EH (cell line): ENCODE measurements around the gene FYN.

ENCODE experiments used
- DNase-seq: peaks from one replicate; pipeline ENCODE4 v3.0.0-alpha.2; 2015; ENCODE audit warnings: low read depth

The FYN gene

DNA sequence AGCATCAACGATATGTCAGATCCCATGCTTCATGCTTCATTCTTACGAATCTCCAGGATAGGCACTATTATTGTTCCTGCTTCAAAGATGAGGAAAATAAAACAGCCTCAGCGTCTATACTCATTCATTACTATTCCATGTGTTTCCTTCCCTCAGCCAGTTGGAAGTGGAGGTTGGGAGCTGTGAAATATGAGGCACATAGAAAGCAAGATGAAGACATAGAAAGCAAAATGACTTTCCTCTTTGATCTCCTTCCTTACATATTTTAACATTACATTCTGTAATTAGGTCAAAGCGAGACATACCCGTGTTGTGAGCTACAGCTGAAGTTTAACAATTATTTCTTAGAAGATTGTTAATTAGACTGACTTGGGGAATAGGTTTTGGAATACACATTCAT is 125.4 kb downstream of the FYN start:
- DNase-seq: no peak

DNA sequence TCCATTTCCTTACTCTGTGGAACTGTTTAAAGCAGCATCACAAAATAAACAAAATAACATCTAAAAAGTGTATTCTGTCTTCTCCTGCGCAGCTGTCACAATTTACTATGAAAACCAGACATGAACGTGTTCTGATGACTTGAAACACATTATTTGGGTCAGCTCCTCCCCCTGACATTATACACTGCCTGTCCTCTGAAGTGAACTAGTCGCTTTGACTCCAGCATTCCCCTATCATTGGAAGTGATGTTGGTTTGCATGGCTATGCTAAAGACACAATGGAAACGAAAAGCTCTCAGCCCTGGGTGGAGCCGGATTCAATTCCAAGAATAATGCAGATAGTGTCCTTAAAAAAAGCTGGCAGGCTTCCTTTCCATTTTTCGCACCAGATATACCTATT is 125.9 kb downstream of the FYN start:
- DNase-seq: no peak

- no peak for DNase-seq
Observed at GRCh38 chr6:111746983-111747382, 126.3 kb downstream of the FYN start.

DNA sequence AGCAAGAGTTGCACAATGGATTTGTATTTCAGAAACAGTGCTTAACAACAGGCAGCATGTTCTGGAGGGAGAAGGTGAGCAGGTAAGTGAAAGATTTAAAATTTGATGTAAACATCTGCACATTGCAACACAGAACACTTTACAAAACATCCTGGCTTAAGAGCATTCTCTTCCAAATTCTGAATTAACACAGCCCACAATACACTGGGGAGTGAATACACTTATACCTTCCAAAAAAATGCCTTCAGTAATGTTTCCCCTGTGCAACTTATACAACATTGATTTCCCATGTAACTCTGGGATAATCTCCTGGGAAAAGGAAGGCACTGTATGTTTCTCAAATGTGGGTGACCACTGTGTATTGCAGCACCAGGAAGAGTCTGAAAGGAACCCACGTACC is 127.6 kb downstream of the FYN start:
- DNase-seq: no peak

- no peak for DNase-seq
Observed at GRCh38 chr6:111745186-111745585, 128.1 kb downstream of the FYN start.

GRCh38 chr6:111743862-111744692 is 129.2 kb downstream of the FYN start:
- DNase-seq: no peak

- no peak for DNase-seq
Observed at GRCh38 chr6:111743360-111743759, 129.9 kb downstream of the FYN start.

GRCh38 chr6:111741177-111741952 is 131.9 kb downstream of the FYN start:
- DNase-seq: no peak

DNA sequence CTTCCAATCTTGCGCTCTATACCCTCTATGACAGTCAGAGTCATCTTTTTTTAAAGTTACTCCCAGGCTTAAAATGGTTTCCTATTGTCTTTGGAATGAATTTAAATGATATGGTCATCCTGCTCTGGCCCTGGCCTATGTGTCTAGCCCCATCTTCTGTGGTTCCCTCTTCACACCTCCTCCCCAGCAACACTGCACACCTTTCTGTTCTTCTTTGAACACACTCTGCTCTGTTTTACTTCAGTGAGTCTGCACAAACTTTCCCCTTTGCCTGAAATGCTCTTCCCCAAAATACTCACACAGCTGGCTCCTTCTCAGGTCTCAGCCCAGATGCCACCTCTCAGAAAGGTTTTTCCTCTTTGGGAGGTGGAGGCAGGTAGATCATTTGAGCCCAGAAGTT is 132.7 kb downstream of the FYN start:
- no peak for DNase-seq

GRCh38 chr6:111739257-111739696 is 134.0 kb downstream of the FYN start:
- no peak for DNase-seq

GRCh38 chr6:111738631-111739030 is 134.6 kb downstream of the FYN start:
- no peak for DNase-seq

- DNase-seq: no peak
Observed at GRCh38 chr6:111738156-111738555, 135.1 kb downstream of the FYN start.

DNA sequence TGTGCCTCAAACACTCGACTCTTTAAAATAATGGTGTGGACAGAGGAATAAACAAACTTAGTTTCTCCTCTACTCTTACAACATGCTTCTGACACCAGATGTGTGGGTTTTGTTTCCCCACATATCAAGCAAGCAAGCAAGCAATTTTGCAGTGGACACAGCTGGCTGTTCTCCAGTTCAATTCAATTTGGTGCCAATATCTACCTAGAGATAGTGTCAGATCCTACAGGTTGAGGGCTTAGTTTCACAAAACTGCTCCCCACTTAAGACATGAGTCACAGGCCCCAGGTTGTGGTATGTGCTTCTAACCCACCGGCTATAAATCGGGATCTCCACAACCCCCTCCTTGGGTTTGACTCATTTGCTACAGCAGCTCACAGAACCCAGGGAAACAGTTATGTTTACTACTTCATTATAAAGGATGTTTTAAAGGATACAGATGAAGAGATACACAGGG is 136.2 kb downstream of the FYN start:
- peak; percentile 60 for DNase-seq

GRCh38 chr6:111736005-111736608 is 137.1 kb downstream of the FYN start:
- no peak for DNase-seq

DNA sequence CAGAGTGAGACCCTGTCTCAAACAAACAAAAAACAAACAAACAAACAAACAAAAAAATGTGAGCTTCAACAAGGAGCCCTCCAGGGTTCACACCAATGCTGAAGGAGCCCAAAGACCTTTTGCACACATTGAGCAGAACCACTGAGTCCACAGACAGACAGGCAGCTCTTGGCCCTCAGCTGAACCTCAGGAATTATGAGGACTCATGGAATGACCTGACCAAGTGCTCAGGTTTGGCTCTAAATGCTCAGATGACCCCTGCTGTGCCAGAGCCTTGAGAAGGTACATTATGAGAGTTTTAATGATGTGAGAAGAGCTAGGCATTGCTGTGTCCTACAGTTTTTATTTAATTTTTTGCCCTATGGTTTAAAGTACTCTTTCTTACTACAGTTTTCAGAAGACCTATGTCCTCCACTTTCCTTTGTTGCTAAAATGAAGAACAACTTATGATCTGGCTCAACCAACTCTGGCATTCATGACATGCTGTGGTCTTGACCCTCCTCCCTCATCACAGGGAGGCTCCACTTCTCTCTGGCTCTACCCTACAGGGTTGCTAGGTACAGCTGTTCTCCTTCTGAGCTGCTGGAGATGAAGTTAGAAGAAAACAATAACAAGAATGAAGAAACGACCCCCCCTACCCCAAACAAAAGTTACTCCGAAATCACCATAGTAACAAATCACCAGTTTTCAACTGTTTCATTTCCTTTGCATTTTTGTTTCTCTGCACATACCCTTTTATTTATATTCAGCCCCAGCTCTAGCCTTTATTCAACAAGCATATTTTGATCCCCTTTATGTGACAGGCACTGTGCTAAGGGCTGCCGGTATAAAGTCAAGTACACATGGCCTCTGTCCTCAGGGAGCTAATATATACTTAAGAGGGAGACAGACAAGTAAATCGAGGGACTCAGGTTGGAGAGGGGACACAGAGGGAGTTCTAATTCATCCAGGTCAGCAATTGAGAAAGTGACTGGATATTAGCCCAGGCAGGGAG is 138.9 kb downstream of the FYN start:
- DNase-seq: no peak

DNA sequence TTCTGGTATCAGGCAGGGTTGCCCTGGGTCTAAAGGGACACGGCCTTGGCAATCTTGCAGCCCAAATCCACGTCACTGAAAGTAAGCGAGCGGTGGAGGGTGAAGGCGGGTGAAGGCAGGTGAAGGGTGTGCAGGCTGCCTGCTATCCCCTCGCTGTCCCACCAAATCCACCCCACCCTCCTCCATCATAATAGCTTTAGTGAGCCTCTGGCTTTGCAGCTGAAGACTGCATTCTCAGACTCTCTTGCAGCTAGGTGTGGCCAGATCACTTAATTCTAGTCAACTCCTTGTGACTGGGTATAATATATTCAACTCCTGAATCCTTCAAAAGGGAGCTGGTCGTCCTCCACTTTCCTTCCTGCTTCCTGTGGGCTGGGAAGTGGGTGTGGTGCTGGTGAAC is 140.9 kb downstream of the FYN start:
- DNase-seq: no peak

DNA sequence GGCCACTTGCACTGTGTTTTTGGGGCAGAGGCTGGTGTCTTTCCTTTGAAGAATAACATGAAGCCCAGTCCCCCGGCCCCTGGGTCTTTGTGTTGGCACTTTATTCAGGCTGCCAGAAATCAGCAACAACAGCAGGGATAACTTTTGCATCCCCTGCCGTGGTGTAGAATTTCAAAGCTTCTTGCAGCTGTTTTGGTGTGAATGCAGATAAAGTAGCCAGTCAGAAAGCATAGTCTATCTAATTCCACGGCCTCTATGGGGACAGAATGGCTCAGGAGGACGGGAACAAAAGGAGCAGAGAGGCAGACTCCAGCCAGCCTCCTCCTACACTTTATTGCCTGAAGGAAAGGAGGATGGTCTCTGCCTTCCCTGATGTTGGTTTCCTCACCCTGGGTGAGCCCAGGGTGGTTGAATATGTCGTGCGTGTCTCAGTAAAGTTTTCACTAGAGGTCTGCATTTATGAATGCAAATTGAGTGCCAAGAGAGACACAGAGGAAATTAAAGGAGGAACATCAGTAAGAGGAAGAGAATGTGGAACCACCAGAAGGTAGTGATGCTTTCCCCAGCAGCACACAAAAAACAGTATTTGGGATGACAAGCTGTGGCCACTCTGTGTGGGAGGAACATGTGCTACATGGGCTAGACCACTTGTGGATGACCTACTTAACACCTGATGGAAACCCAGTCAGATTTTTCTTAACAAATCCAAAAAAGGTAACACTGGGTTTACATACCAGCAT is 141.6 kb downstream of the FYN start:
- peak; percentile 40 for DNase-seq

DNA sequence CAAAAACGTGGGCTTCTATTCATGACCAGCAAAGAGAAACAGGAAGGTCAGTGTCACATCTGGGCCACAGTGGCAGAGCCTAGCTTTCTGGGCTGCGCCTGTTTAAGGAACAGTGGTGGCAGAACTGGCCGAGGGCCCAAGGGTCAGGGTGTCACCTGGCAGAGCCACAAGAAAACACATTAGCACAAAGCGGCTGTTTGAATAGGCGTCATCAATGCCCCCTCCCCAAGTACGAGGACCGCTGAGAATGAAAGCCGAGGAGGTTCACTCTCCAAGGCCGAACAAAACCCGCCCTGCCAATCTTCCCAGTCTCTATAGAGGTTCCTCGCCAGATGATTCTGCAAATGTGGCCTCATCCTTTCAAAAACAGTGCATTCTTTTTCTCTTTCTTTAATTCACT is 142.4 kb downstream of the FYN start:
- no peak for DNase-seq

GRCh38 chr6:111727802-111728201 is 145.4 kb downstream of the FYN start:
- peak; percentile 25 for DNase-seq

DNA sequence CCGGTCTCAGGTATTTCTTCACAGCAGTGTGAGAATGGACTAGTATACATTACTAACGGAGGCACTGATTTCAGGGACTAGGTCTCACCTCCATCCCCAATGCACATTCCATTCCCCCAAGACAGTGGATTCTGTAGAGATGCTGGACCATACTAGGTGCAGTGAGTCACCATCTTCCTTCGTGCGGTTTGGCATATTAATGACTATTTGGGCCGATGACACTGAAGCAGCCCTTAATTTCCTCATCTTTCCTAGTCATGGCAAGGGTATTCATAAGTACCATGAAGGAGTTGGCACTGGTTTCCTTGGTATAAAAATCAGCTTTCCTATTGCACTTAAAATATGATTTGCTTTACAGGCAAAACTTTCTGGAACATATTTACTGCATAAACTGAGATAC is 146.2 kb downstream of the FYN start:
- peak; percentile 59 for DNase-seq
